ENCODE data around the gene TXNDC5.

TXNDC5 gene

DNA sequence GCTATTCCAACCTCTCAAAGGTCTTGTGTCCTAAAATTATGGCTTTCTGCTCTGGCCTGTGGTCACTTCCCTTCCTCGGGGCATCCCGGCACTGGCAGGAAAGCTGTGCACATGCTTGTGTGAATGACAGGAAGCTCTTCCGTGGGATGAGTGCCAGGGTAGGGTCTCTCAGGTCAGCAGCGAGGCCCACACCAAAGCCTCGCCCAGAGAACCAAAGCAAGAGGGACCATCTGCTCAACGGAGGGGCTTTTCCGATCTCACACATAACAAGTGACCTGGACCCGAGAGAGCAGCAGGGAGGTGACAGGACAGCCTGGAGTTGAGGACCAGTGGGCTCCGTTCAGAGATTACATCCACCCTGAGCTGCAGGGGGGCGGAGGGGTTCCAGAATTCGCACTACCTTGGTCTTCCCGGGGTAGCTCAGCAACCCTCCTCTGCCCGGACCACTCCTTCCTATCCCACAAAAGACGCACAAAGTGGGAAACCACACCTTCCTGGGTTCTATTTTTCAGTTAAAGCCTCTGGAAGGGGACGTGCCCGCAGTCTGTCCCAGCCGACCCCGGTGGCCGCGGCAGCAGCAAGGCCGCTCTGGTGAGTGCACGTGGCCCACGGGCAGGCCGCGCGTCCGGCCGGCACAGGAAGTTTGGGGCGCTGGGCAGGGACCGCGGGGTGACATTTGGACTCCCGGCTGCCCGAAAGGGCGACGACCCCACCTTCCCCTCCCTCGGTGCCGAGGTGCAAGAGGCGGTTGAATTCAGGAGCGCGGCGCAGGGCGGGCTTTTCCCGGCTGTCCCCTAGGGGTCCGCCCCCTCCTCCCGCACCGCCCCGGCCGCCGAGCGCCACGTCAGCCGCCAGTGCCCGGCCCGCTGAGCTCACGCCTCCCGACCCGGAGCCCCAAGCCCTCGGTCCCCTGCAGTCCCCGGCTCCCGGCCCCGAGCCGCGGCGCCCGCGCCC lies 988 bp downstream of the TXNDC5 start:
- TF ChIP-seq EZH2 (IDR thresholded peaks at IDR 0.05; ENCODE audit: borderline replicate concordance, low read length), result no peak
- TF ChIP-seq, protein P1, sequence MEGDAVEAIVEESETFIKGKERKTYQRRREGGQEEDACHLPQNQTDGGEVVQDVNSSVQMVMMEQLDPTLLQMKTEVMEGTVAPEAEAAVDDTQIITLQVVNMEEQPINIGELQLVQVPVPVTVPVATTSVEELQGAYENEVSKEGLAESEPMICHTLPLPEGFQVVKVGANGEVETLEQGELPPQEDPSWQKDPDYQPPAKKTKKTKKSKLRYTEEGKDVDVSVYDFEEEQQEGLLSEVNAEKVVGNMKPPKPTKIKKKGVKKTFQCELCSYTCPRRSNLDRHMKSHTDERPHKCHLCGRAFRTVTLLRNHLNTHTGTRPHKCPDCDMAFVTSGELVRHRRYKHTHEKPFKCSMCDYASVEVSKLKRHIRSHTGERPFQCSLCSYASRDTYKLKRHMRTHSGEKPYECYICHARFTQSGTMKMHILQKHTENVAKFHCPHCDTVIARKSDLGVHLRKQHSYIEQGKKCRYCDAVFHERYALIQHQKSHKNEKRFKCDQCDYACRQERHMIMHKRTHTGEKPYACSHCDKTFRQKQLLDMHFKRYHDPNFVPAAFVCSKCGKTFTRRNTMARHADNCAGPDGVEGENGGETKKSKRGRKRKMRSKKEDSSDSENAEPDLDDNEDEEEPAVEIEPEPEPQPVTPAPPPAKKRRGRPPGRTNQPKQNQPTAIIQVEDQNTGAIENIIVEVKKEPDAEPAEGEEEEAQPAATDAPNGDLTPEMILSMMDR (IDR thresholded peaks at IDR 0.05; ENCODE audit: low read length), result no peak
- Histone ChIP-seq H4K20me1 (ENCODE audit: insufficient read depth, low read length) (no peaks in the 10 kb centered on the region), H3K9ac (ENCODE audit: low read length) (peak overlapping the region; percentile 77), H3K79me2 (ENCODE audit: insufficient read depth, low read length) (peaks cover 5% of the 10 kb centered on the region; the same call in 1 of the 2 replicates), H2AFZ (ENCODE audit: low read length) (no peak overlapping the region), H3K27ac (ENCODE audit: low read depth, low read length, poor library complexity, severe bottlenecking) (no peak overlapping the region), H3K4me2 (ENCODE audit: low read length) (peak overlapping the region; percentile 83), H3F3A (ENCODE audit: insufficient read depth, low read length) (no peaks in the 10 kb centered on the region), H3K9me3 (ENCODE audit: low read length) (no peaks in the 10 kb centered on the region), H3K27me3 (ENCODE audit: insufficient read depth, low read length) (no peaks in the 10 kb centered on the region), H3K4me3 (ENCODE audit: low read depth, low read length, poor library complexity, severe bottlenecking) (peak overlapping the region; percentile 90), H3K4me1 (ENCODE audit: insufficient read depth, low read length, severe bottlenecking) (peaks cover 26% of the 10 kb centered on the region), H3K36me3 (ENCODE audit: insufficient read depth, low read length) (peaks cover 6% of the 10 kb centered on the region; the same call in 1 of the 2 replicates), H3K9me2 (ENCODE audit: low read depth, low read length) (no peaks in the 10 kb centered on the region)

DNA sequence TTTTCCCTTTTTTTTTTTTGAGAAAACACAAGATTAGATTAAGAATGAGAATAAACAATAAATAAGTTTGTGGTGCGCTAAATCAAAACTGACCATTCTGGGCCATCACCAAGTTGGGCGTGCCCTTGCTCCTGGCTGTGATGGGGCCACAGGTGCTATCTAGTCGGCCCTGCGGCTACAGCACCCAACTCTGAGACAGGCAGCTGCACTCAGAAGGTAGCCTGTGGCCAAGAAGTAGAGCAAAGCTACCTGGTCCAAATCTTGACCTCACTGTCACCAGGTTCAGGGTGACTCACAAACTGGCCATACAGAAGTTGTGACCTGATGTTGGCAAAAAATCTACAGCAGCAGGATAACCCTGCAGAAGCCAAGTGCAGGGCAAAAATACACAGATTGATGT lies 3.4 kb downstream of the TXNDC5 start:
- no peak overlapping the region for H2AFZ ChIP-seq (ENCODE audit: low read length)
- H3K9ac ChIP-seq (ENCODE audit: low read length), result no peak overlapping the region
- H3K27me3 ChIP-seq (ENCODE audit: insufficient read depth, low read length), result no peaks in the 10 kb centered on the region
- H3K4me1 ChIP-seq (ENCODE audit: insufficient read depth, low read length, severe bottlenecking), result peaks cover 26% of the 10 kb centered on the region
- H3K27ac ChIP-seq (ENCODE audit: low read depth, low read length, poor library complexity, severe bottlenecking), result no peak overlapping the region
- TF ChIP-seq, protein P1 (IDR thresholded peaks at IDR 0.05; ENCODE audit: low read length), result no peak
- no peak for TF ChIP-seq EZH2 (IDR thresholded peaks at IDR 0.05; ENCODE audit: borderline replicate concordance, low read length)
- H3K79me2 ChIP-seq (ENCODE audit: insufficient read depth, low read length), result peaks cover 5% of the 10 kb centered on the region; the same call in 1 of the 2 replicates
- no peak overlapping the region for H3K4me2 ChIP-seq (ENCODE audit: low read length)
- no peaks in the 10 kb centered on the region for H3K9me3 ChIP-seq (ENCODE audit: low read length)
- peaks cover 30% of the 10 kb centered on the region for H3K36me3 ChIP-seq (ENCODE audit: insufficient read depth, low read length)
- no peaks in the 10 kb centered on the region for H3K9me2 ChIP-seq (ENCODE audit: low read depth, low read length)
- no peaks in the 10 kb centered on the region for H3F3A ChIP-seq (ENCODE audit: insufficient read depth, low read length)
- H4K20me1 ChIP-seq (ENCODE audit: insufficient read depth, low read length), result no peaks in the 10 kb centered on the region
- H3K4me3 ChIP-seq (ENCODE audit: low read depth, low read length, poor library complexity, severe bottlenecking), result no peak overlapping the region

DNA sequence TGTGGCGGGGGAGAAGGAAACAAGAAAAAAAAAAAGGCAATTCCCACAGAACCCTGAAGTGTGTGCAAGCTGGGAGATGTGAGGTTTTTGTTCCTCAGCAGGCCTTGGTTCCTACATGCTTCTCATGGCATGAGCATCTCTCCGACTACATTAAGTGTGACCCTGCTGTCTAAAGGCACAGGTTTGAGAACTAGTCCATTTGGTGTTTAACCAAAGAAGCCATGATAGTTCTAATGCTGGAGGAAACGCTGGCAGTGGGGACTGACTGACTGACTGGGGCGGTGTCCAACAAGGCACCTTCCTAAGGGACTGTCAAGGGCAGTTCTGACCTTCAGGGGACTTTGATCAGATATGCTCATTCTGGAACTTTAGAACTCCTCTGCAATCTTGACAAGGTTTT lies 3.8 kb downstream of the TXNDC5 start:
- no peaks in the 10 kb centered on the region for H3K9me2 ChIP-seq (ENCODE audit: low read depth, low read length)
- H3K4me3 ChIP-seq (ENCODE audit: low read depth, low read length, poor library complexity, severe bottlenecking), result no peak overlapping the region
- H2AFZ ChIP-seq (ENCODE audit: low read length), result no peak overlapping the region
- no peaks in the 10 kb centered on the region for H3F3A ChIP-seq (ENCODE audit: insufficient read depth, low read length)
- peaks cover 35% of the 10 kb centered on the region for H3K36me3 ChIP-seq (ENCODE audit: insufficient read depth, low read length)
- no peaks in the 10 kb centered on the region for H4K20me1 ChIP-seq (ENCODE audit: insufficient read depth, low read length)
- peaks cover 5% of the 10 kb centered on the region; the same call in 1 of the 2 replicates for H3K79me2 ChIP-seq (ENCODE audit: insufficient read depth, low read length)
- H3K4me2 ChIP-seq (ENCODE audit: low read length), result no peak overlapping the region
- H3K9ac ChIP-seq (ENCODE audit: low read length), result no peak overlapping the region
- no peaks in the 10 kb centered on the region for H3K27me3 ChIP-seq (ENCODE audit: insufficient read depth, low read length)
- TF ChIP-seq EZH2 (IDR thresholded peaks at IDR 0.05; ENCODE audit: borderline replicate concordance, low read length), result no peak
- TF ChIP-seq, protein P1 (IDR thresholded peaks at IDR 0.05; ENCODE audit: low read length), result no peak
- H3K9me3 ChIP-seq (ENCODE audit: low read length), result no peaks in the 10 kb centered on the region
- H3K27ac ChIP-seq (ENCODE audit: low read depth, low read length, poor library complexity, severe bottlenecking), result no peak overlapping the region
- peaks cover 26% of the 10 kb centered on the region for H3K4me1 ChIP-seq (ENCODE audit: insufficient read depth, low read length, severe bottlenecking)

All from OCI-LY1 (cell line).